ACC112 (cell line): Measurements from ENCODE around the gene PLAGL2.

Source experiments
- H2AFZ ChIP-seq: fragments of 200-600 bp; sonication (generic); one replicate; pipeline ENCODE4 v1.6.0; 2017; ENCODE audit warnings: antibody characterized with exemption, low read length; ENCODE audit not compliant: unreplicated experiment
- H3K27ac ChIP-seq: fragments of 200-600 bp; sonication (generic); 2 replicates; pipeline ENCODE4 v1.5.1; 2014; ENCODE audit warnings: low read depth, mild to moderate bottlenecking, antibody characterized with exemption, low read length, moderate library complexity
- H3K27me3 ChIP-seq: fragments of 200-600 bp; sonication (generic); 2 replicates; pipeline ENCODE4 v1.6.1; 2014; ENCODE audit warnings: mild to moderate bottlenecking, antibody characterized with exemption, low read length, moderate library complexity, mixed read lengths; ENCODE audit not compliant: insufficient read depth
- H3K36me3 ChIP-seq: fragments of 200-600 bp; sonication (generic); 2 replicates; pipeline ENCODE4 v1.6.1; 2016; ENCODE audit warnings: mild to moderate bottlenecking, antibody characterized with exemption, low read length, moderate library complexity, mixed read lengths; ENCODE audit not compliant: insufficient read depth
- H3K4me1 ChIP-seq: fragments of 200-600 bp; sonication (generic); one replicate; pipeline ENCODE4 v1.6.1; 2016; ENCODE audit warnings: low read length, mixed read lengths; ENCODE audit not compliant: insufficient read depth, unreplicated experiment, control insufficient read depth
- H3K4me3 ChIP-seq: fragments of 200-600 bp; sonication (generic); 2 replicates; pipeline ENCODE4 v1.5.1; 2014; ENCODE audit warnings: mild to moderate bottlenecking, low read depth, low read length
- H3K79me2 ChIP-seq: fragments of 200-600 bp; sonication (generic); one replicate; pipeline ENCODE4 v1.6.0; 2016; ENCODE audit warnings: low read length; ENCODE audit not compliant: control insufficient read depth, unreplicated experiment, insufficient read depth

Gene PLAGL2

GRCh38 chr20:32238483-32239425 lies 31.2 kb upstream of the PLAGL2 start:
- Histone ChIP-seq H2AFZ (no peak overlapping the region), H3K79me2 (no peaks in the 10 kb centered on the region), H3K27me3 (no peaks in the 10 kb centered on the region), H3K27ac (no peak overlapping the region), H3K4me3 (no peak overlapping the region), H3K4me1 (peaks cover 6% of the 10 kb centered on the region), H3K36me3 (no peaks in the 10 kb centered on the region)

GRCh38 chr20:32237419-32237818 lies 29.9 kb upstream of the PLAGL2 start:
- Histone ChIP-seq H3K4me3 (no peak overlapping the region), H3K79me2 (no peaks in the 10 kb centered on the region), H3K4me1 (peaks cover 6% of the 10 kb centered on the region), H3K36me3 (0 out of 2 replicates have a peak, but pooled peaks cover 11% of the 10 kb centered on the region), H3K27me3 (no peaks in the 10 kb centered on the region), H2AFZ (no peak overlapping the region), H3K27ac (no peak overlapping the region)

- no peak overlapping the region for H3K27ac ChIP-seq
- no peak overlapping the region for H3K4me3 ChIP-seq
- peaks cover 6% of the 10 kb centered on the region for H3K4me1 ChIP-seq
- H3K27me3 ChIP-seq, result no peaks in the 10 kb centered on the region
- H3K79me2 ChIP-seq, result no peaks in the 10 kb centered on the region
- H3K36me3 ChIP-seq, result 0 out of 2 replicates have a peak, but pooled peaks cover 13% of the 10 kb centered on the region
- no peak overlapping the region for H2AFZ ChIP-seq
These were observed 29.3 kb upstream of the PLAGL2 start for GRCh38 chr20:32236819-32237218.

GRCh38 chr20:32236048-32236533 lies 28.5 kb upstream of the PLAGL2 start:
- Histone ChIP-seq H3K27ac (no peak overlapping the region), H3K36me3 (0 out of 2 replicates have a peak, but pooled peaks cover 18% of the 10 kb centered on the region), H3K4me1 (peaks cover 6% of the 10 kb centered on the region), H3K79me2 (no peaks in the 10 kb centered on the region), H3K27me3 (no peaks in the 10 kb centered on the region), H2AFZ (no peak overlapping the region), H3K4me3 (no peak overlapping the region)

DNA sequence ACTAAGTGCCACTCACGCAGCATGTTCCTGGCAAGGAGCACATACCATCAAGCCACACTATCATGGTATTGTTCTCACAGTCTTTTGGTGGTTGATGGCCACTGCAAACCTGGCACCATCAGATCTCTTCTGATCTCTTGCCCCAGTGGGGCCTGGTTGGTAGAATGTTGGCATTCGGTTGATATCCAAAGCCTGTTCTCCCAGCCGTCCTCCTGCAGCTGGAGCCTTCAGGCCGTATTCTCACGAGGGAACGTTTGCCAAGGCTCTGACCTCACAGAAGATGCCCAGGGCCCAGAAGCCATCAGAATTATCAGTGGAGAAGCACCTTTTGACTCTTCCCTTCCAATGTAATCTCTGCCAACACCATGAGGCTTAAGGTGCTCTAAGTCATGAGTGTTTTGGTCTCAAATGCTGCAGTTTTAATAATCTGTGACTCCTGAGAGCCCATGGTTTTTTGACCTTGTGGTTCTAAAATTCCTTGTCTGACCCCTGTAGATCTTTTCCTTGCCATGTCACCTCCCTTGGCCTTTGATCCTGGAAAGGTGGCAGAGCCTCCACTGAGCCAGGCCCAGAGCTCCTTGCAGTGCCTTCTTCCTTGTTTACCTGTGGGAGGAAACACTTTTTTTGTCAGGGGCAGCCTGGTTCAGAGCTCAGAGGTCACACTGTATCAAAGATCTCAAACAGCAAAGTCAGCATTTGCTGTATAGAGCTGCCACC lies 27.9 kb upstream of the PLAGL2 start:
- H2AFZ ChIP-seq, result no peak overlapping the region
- no peak overlapping the region for H3K27ac ChIP-seq
- H3K4me1 ChIP-seq, result peaks cover 6% of the 10 kb centered on the region
- H3K4me3 ChIP-seq, result no peak overlapping the region
- H3K27me3 ChIP-seq, result no peaks in the 10 kb centered on the region
- H3K79me2 ChIP-seq, result no peaks in the 10 kb centered on the region
- H3K36me3 ChIP-seq, result 0 out of 2 replicates have a peak, but pooled peaks cover 18% of the 10 kb centered on the region

DNA sequence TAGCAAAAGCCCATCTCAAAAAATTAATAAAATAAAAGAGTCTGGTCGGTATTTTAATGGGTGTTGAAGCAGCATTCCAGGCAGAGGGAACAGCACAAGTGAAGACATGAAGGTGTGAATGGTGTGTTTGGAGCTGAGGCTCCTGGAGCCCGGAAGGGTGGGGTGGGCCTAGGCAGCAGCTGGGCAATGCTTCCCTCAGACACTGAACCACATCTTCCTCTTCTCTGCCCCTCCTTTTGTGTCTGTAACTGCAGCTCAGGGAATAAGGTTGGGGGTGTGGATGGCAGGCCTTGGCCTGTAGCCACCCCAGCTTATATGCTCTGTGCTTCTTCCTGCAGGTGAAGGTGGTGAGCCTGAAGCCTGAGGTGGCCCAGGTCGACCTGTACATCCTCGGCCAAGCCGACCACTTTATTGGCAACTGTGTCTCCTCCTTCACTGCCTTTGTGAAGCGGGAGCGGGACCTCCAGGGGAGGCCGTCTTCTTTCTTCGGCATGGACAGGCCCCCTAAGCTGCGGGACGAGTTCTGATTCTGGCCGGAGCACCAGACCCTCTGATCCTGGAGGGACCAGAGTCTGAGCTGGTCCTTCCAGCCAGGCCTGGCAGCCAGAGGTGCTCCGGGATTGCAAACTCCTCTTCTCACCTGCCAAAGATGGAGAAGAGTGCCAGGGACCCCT lies 26.7 kb upstream of the PLAGL2 start:
- no peaks in the 10 kb centered on the region for H3K79me2 ChIP-seq
- no peak overlapping the region for H3K27ac ChIP-seq
- no peaks in the 10 kb centered on the region for H3K27me3 ChIP-seq
- 0 out of 2 replicates have a peak, but pooled peaks cover 21% of the 10 kb centered on the region for H3K36me3 ChIP-seq
- H3K4me3 ChIP-seq, result no peak overlapping the region
- peaks cover 6% of the 10 kb centered on the region for H3K4me1 ChIP-seq
- no peak overlapping the region for H2AFZ ChIP-seq

DNA sequence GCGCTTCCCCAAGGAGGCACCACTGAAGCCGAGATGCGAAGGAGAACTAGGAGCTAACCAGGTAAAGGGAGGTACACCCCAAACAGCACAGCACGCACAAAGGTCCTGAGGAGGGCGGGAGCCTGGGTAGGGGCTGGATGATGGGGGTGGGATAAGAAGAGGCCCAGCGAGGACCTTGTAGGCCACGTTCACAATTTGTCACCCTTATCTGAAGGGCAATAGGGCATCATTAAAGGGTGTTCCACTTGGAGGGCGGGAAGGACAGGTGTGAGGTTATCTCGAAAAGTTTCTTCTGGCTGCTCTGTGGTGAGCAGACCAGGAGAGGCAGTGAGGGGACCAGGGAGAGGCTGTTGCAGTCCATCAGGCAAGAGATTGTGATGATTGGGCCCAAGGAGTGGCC lies 25.7 kb upstream of the PLAGL2 start:
- Histone ChIP-seq H3K4me3 (no peak overlapping the region), H3K27me3 (no peaks in the 10 kb centered on the region), H3K36me3 (0 out of 2 replicates have a peak, but pooled peaks cover 21% of the 10 kb centered on the region), H3K79me2 (no peaks in the 10 kb centered on the region), H3K4me1 (no peaks in the 10 kb centered on the region), H3K27ac (no peak overlapping the region), H2AFZ (no peak overlapping the region)

DNA sequence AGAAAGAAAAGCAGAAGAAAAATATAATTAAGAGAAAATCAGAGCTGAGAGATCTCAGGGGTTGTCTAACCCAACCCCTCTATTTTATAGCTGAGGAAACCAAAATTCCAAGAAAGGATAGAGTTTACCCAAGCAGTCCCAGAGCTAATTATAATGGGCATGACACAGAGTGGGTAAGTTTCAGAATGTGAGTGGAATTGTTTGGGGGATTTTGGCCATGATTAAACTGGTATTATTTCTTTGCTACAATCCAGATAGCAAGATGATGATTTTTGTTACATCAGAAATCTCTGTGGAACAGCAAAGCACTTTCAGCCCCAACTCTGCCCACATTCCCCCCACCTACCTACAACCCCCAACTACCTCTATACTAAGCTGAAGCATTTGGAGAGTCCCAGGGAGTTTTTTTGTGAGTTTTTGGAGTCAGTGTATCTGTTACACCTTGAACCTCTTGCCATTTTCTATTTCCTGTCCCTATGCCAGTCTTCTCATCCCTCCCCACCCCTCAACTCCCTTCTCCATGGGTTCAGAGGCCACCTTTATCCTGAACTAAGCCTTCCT lies 24.9 kb upstream of the PLAGL2 start:
- Histone ChIP-seq H3K79me2 (no peaks in the 10 kb centered on the region), H3K27ac (no peak overlapping the region), H3K27me3 (no peaks in the 10 kb centered on the region), H3K4me1 (no peaks in the 10 kb centered on the region), H3K36me3 (0 out of 2 replicates have a peak, but pooled peaks cover 21% of the 10 kb centered on the region), H3K4me3 (no peak overlapping the region), H2AFZ (no peak overlapping the region)

DNA sequence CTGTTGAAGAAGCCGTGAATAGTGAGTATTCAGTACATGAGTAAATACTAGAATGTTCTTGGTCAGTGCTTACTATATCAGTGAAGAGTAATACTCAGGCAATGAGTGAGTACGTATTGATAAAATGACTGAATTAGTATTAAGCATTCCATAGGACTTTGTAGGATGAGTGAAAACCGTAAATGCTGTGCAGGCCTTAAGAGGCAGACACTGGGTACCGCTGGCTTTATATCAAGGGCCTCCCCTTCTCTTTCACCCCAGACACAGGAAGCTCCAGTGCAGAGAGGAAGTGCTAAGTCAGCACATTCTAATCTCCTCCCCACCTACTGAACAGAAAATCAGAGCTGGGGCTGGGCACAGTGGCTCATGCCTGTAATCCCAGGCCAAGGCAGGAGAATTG lies 24.3 kb upstream of the PLAGL2 start:
- Histone ChIP-seq H3K27me3 (no peaks in the 10 kb centered on the region), H3K79me2 (no peaks in the 10 kb centered on the region), H3K4me3 (no peak overlapping the region), H3K27ac (no peak overlapping the region), H3K4me1 (no peaks in the 10 kb centered on the region), H2AFZ (no peak overlapping the region), H3K36me3 (0 out of 2 replicates have a peak, but pooled peaks cover 21% of the 10 kb centered on the region)

- H3K27ac ChIP-seq, result no peak overlapping the region
- no peaks in the 10 kb centered on the region for H3K79me2 ChIP-seq
- H3K4me3 ChIP-seq, result no peak overlapping the region
- H3K36me3 ChIP-seq, result 0 out of 2 replicates have a peak, but pooled peaks cover 21% of the 10 kb centered on the region
- H3K4me1 ChIP-seq, result no peaks in the 10 kb centered on the region
- H2AFZ ChIP-seq, result no peak overlapping the region
- no peaks in the 10 kb centered on the region for H3K27me3 ChIP-seq
These were observed 23.7 kb upstream of the PLAGL2 start for GRCh38 chr20:32231245-32231644.
